Measurements from ENCODE around the gene ANKH. TPM values are rescaled to one million over a fixed set of nuclear protein-coding genes. Genes with fewer than 3 reads are reported as not detected.

Gene ANKH
- total and polyA plus RNA-seq, 5 donors, result 60.9 to 155 (median 134) TPM

GRCh38 chr5:14757850-14758249 is 113.7 kb downstream of the ANKH start:
- peaks cover 2% of the 10 kb centered on the region for H3K9me3 ChIP-seq (ENCODE audit: control insufficient read depth, low read length)
- peaks cover 7% of the 10 kb centered on the region for H3K4me1 ChIP-seq (ENCODE audit: control insufficient read depth, insufficient read depth, low read length)
- DNase-seq (no peak), ATAC-seq (no peak)
- intact Hi-C loops (cut with DNase I), result no loop called here
- no peak overlapping the region for H3K27ac ChIP-seq (ENCODE audit: low read length)
- H3K4me3 ChIP-seq (ENCODE audit: low read length), result no peak overlapping the region
- no peaks in the 10 kb centered on the region for H3K27me3 ChIP-seq (ENCODE audit: control insufficient read depth, insufficient read depth)
- WGBS, result 73% methylated on average over 9 of the region's 9 CpGs

- no peak for ATAC-seq
- peaks cover 2% of the 10 kb centered on the region for H3K9me3 ChIP-seq (ENCODE audit: control insufficient read depth, low read length)
- H3K4me1 ChIP-seq (ENCODE audit: control insufficient read depth, insufficient read depth, low read length), result peaks cover 5% of the 10 kb centered on the region
- WGBS, result 95% methylated on average over 4 of the region's 4 CpGs
- no peak overlapping the region for H3K4me3 ChIP-seq (ENCODE audit: low read length)
- H3K27ac ChIP-seq (ENCODE audit: low read length), result peak overlapping the region; percentile 13
- no peak for DNase-seq
- intact Hi-C loops (cut with DNase I), result no loop called here
- H3K27me3 ChIP-seq (ENCODE audit: control insufficient read depth, insufficient read depth), result no peaks in the 10 kb centered on the region
Measured at GRCh38 chr5:14756478-14756877, 115.1 kb downstream of the ANKH start.

GRCh38 chr5:14753947-14754346 is 117.6 kb downstream of the ANKH start:
- peak; percentile 42 to 53 for ATAC-seq
- Histone ChIP-seq H3K9me3 (ENCODE audit: control insufficient read depth, low read length) (peaks cover 2% of the 10 kb centered on the region), H3K4me1 (ENCODE audit: control insufficient read depth, insufficient read depth, low read length) (no peaks in the 10 kb centered on the region), H3K4me3 (ENCODE audit: low read length) (no peak overlapping the region), H3K27me3 (ENCODE audit: control insufficient read depth, insufficient read depth) (no peaks in the 10 kb centered on the region), H3K27ac (ENCODE audit: low read length) (peak overlapping the region; percentile 76)
- DNase-seq, result no peak
- intact Hi-C loops (cut with DNase I), result no loop called here
- 53% methylated on average over 3 of the region's 3 CpGs for WGBS

GRCh38 chr5:14753292-14753691 is 118.3 kb downstream of the ANKH start:
- no peaks in the 10 kb centered on the region for H3K4me1 ChIP-seq (ENCODE audit: control insufficient read depth, insufficient read depth, low read length)
- DNase-seq (no peak), ATAC-seq (peak; percentile 53 to 73)
- whole genome bisulfite sequencing, result 65% methylated on average over 6 of the region's 6 CpGs
- intact Hi-C loops (cut with DNase I), result no loop called here
- H3K27ac ChIP-seq (ENCODE audit: low read length), result peak overlapping the region; percentile 54
- H3K9me3 ChIP-seq (ENCODE audit: control insufficient read depth, low read length), result peaks cover 2% of the 10 kb centered on the region
- H3K4me3 ChIP-seq (ENCODE audit: low read length), result no peak overlapping the region
- no peaks in the 10 kb centered on the region for H3K27me3 ChIP-seq (ENCODE audit: control insufficient read depth, insufficient read depth)

- intact Hi-C loops (cut with DNase I), result no loop called here
- H3K27ac ChIP-seq (ENCODE audit: low read length), result peak overlapping the region; percentile 70
- 68% methylated on average over 6 of the region's 6 CpGs for WGBS
- H3K9me3 ChIP-seq (ENCODE audit: control insufficient read depth, low read length), result peaks cover 2% of the 10 kb centered on the region
- no peak for DNase-seq
- no peaks in the 10 kb centered on the region for H3K27me3 ChIP-seq (ENCODE audit: control insufficient read depth, insufficient read depth)
- no peak overlapping the region for H3K4me3 ChIP-seq (ENCODE audit: low read length)
- no peaks in the 10 kb centered on the region for H3K4me1 ChIP-seq (ENCODE audit: control insufficient read depth, insufficient read depth, low read length)
- ATAC-seq, result no peak
Measured at GRCh38 chr5:14752497-14753071, 119.0 kb downstream of the ANKH start.

- no peaks in the 10 kb centered on the region for H3K27me3 ChIP-seq (ENCODE audit: control insufficient read depth, insufficient read depth)
- no peaks in the 10 kb centered on the region for H3K4me1 ChIP-seq (ENCODE audit: control insufficient read depth, insufficient read depth, low read length)
- H3K27ac ChIP-seq (ENCODE audit: low read length), result no peak overlapping the region
- intact Hi-C loops (cut with DNase I), result no loop called here
- no peak for DNase-seq
- 93% methylated on average over 5 of the region's 5 CpGs for WGBS
- no peak for ATAC-seq
- H3K4me3 ChIP-seq (ENCODE audit: low read length), result no peak overlapping the region
- H3K9me3 ChIP-seq (ENCODE audit: control insufficient read depth, low read length), result peaks cover 2% of the 10 kb centered on the region
Measured at GRCh38 chr5:14750712-14751111, 120.9 kb downstream of the ANKH start.

GRCh38 chr5:14749579-14750101 is 121.9 kb downstream of the ANKH start:
- intact Hi-C loops (cut with DNase I), result loop anchor here in 1 of 4 donors (10.0 kb wide), 1 partner anchor 115 kb away; no protein-coding TSS in a partner anchor
- 80% methylated on average over 4 of the region's 4 CpGs for WGBS
- no peak overlapping the region for H3K27ac ChIP-seq (ENCODE audit: low read length)

GRCh38 chr5:14748180-14748900 is 123.2 kb downstream of the ANKH start:
- ATAC-seq, result peak in 1 of 2 donors; percentile 18
- Histone ChIP-seq H3K9me3 (ENCODE audit: control insufficient read depth, low read length) (peaks cover 1% of the 10 kb centered on the region), H3K4me3 (ENCODE audit: low read length) (no peak overlapping the region), H3K4me1 (ENCODE audit: control insufficient read depth, insufficient read depth, low read length) (no peaks in the 10 kb centered on the region), H3K27ac (ENCODE audit: low read length) (no peak overlapping the region), H3K27me3 (ENCODE audit: control insufficient read depth, insufficient read depth) (no peaks in the 10 kb centered on the region)
- no peak for DNase-seq
- WGBS, result 92% methylated on average over 12 of the region's 12 CpGs
- intact Hi-C loops (cut with DNase I), result loop anchor here in 1 of 4 donors (10.0 kb wide), 1 partner anchor 116 kb away; no protein-coding TSS in a partner anchor

More at GRCh38 chr5:14749579-14750101, 121.9 kb downstream of the ANKH start:
- Histone ChIP-seq H3K4me3 (ENCODE audit: low read length) (no peak overlapping the region), H3K4me1 (ENCODE audit: control insufficient read depth, insufficient read depth, low read length) (no peaks in the 10 kb centered on the region), H3K27me3 (ENCODE audit: control insufficient read depth, insufficient read depth) (no peaks in the 10 kb centered on the region), H3K9me3 (ENCODE audit: control insufficient read depth, low read length) (peaks cover 2% of the 10 kb centered on the region)
- DNase-seq (no peak), ATAC-seq (no peak)

- H3K27me3 ChIP-seq (ENCODE audit: control insufficient read depth, insufficient read depth), result no peaks in the 10 kb centered on the region
- H3K4me1 ChIP-seq (ENCODE audit: control insufficient read depth, insufficient read depth, low read length), result no peaks in the 10 kb centered on the region
- intact Hi-C loops (cut with DNase I), result loop anchor here in 1 of 4 donors (10.0 kb wide), 1 partner anchor 119 kb away; no protein-coding TSS in a partner anchor
- DNase-seq (no peak), ATAC-seq (no peak)
- H3K4me3 ChIP-seq (ENCODE audit: low read length), result no peak overlapping the region
- 94% methylated on average over 14 of the region's 14 CpGs for WGBS
- no peaks in the 10 kb centered on the region for H3K9me3 ChIP-seq (ENCODE audit: control insufficient read depth, low read length)
- no peak overlapping the region for H3K27ac ChIP-seq (ENCODE audit: low read length)
Measured at GRCh38 chr5:14745753-14746152, 125.8 kb downstream of the ANKH start.

- ATAC-seq, result no peak
- intact Hi-C loops (cut with DNase I), result loop anchor here in 1 of 4 donors (10.0 kb wide), 1 partner anchor 120 kb away; no protein-coding TSS in a partner anchor
- H3K27ac ChIP-seq (ENCODE audit: low read length), result peak overlapping the region; percentile 62
Measured at GRCh38 chr5:14745188-14745563, 126.4 kb downstream of the ANKH start.

More at GRCh38 chr5:14745188-14745563, 126.4 kb downstream of the ANKH start:
- no peaks in the 10 kb centered on the region for H3K27me3 ChIP-seq (ENCODE audit: control insufficient read depth, insufficient read depth)
- DNase-seq, result no peak
- no peaks in the 10 kb centered on the region for H3K4me1 ChIP-seq (ENCODE audit: control insufficient read depth, insufficient read depth, low read length)
- 80% methylated on average over 5 of the region's 5 CpGs for WGBS
- no peak overlapping the region for H3K4me3 ChIP-seq (ENCODE audit: low read length)
- H3K9me3 ChIP-seq (ENCODE audit: control insufficient read depth, low read length), result no peaks in the 10 kb centered on the region
